NCI-H748 (cell line): ENCODE results near the gene TSNAXIP1.
A peak's percentile ranks its signal among the peaks of the same experiment; 100 is the strongest.

Experiments
- DNase-seq: peaks from one replicate; lab custom pipeline; 2025; ENCODE audit not compliant: unreplicated experiment; lab: John Stamatoyannopoulos, UW

TSNAXIP1 gene

DNA sequence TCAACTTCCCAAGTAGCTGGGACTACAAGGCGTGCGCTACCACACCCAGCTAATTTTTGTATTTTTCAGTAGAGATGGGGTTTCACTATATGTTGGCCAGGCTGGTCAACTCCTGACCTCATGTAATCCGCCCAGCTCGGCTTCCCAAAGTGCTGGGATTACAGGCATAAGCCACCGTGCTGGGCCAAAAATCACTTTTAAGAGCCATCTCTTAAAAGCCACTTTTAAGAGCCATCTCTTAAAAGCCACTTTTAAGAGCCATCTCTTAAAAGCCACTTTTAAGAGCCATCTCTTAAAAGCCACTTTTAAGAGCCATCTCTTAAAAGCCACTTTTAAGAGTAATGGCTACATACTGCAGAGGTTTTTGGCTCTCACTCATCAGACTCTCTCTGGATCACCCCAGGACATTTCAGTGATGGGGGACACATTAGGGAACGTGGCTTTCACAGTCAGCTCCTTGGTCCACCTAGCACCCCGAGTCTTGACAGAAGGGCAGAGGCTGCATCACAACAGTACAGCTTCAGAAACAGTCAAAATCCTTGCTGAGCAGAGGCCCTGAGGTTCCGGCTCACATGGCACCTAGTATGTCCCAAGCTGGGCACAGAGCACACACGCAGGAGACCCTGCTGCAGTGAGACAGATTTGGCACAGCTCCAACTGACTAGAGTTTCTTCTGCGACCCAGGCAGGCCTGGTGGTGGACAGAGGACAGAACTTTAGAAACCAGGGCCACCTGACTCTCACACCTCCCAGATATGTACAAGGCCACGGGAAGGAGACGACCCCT, 23.9 kb upstream of the TSNAXIP1 start:
- no peak for DNase-seq

DNA sequence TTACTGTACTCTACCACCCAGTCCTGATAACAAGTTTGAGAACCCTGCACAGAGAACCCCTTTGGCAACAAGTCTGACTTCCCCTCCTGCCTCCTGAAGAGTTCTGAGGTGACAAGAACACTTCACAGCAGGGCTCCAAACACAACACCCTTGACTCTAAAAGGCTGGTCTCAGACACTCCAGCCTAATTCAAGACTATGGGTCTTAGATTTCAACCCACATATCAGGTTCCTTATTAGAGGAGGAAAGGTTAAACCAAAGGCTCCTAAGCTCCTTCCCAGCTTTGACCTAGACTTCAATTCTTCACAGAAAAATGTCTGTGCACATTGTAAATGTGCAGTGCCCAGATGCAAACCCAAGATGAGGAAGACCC, 23.4 kb upstream of the TSNAXIP1 start:
- DNase-seq, result no peak

DNA sequence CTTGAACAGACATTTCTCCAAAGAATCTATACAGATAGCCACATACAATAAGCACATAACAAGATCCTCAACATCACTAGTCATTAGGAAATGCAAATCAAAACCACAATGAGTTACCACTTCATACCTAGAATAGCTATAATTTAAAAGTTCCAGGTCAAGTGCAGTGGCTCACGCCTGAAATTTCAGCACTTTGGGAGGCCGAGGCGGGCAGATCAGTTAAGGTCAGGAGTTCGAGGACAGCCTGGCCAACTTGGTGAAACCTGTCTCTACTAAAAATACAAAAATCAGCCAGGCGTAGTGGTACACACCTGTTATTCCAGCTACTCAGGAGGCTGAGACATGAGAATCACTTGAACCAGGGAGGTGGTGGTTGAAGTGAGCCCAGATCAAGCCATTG, 20.2 kb upstream of the TSNAXIP1 start:
- no peak for DNase-seq

DNA sequence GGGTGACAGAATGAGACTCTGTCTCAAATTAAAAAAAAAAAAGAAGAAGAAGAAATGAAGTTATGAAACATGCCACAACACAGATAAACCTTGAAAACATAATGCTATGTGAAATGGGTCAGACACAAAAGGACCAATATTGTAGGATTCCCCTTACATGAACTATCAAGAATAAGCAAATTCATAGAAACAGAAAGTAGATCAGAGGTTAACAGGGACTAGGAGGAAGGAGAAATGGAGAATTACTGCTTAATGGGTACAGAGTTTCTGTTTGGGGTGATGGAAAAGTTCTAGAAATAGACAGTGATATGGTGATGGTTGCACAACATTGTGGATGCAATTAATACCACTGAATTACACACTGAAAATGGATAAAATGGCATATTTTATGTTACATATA, 16.6 kb upstream of the TSNAXIP1 start:
- DNase-seq, result no peak

DNA sequence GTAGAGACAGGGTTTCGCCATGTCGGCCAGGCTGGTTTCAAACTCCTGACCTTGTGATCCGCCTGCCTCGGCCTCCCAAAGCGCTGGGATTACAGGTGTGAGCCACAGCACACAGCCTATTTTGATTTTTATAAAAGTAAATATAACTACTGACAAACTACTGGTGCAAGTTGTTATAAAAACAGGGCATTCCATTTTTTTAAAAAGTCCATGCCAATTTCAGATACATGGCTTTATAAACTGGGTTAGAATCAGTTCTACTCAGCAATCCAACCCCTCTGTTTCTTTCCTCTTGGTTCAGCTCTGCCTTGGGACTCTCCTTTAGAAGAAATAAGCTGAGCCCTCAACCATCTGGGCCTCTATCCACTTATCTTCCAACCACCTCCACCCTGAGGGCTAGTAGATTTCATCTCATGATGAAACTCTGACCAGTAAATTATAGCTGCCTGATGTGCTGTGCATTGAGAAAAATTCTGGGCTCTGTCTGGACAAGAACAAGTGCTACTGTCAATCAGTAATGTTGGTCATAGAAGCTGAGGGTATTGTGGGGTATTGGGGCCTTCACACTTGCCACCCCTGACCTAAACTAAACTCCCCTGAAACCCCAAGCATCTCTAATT, 10.5 kb upstream of the TSNAXIP1 start:
- DNase-seq, result no peak

DNA sequence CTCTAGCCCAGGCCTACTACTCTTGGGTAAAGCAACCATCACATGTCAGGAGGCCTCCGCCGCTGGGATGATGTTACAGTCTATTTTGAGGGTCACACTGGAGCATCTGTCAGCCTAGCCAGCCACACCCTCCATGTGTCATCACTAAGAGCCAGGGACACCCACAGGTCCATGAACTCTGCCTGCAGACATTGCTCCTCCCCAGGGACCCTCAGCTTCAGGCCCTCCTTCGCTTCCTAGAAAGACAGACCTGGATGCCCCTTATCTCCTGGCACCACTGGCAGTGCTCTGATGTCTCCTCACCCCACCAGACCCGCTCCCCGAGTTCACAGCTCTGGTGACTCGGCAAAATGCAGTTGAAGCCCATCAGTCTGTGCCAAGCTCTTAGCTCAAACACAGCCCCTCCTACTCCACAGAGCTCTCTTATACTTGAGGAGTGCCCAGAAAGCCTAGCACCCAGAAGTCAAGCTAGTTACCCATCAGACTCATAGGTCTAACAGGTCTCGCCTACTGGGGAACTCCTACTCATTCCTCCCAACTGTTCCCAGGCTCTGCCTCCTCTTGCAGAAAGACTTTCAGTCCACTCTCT, 6.3 kb upstream of the TSNAXIP1 start:
- DNase-seq, result no peak

DNA sequence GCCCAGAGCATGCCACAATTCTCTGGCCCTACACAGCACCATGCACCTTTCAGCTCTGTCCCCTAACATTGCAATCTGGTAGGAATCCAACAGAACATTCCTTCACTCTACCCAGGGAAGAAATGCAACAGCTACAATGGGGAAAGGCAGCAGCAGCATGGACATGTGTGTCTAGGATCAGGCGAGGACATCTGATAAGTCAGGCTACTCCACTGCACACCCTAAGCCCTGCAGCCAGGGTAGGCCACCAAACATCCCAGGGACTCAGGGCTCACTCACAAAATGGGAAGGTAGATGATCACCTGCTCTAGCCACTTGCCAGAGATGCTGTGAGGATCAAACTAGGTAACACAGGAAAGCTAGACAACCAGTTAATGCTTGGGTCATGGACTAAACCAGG, 5.4 kb upstream of the TSNAXIP1 start:
- no peak for DNase-seq

DNA sequence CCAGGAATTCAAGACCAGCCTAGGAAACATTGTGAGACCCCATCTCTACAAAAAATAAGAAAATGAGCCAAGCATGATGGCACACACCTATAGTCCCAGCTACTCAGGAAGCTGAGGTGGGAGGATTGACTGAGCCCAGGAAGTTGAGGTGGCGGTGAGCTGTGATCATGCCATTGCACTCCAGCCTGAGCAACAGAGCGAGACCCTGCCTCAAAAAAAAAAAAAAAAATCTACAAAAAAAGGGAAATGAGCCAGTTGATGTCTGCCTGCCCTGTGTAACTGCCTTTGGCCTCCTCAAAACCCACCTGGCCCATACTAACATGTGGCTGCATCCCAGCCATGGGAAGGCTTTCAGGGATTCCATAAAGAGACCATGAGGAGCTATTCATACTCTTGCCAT, 4.8 kb upstream of the TSNAXIP1 start:
- no peak for DNase-seq

DNA sequence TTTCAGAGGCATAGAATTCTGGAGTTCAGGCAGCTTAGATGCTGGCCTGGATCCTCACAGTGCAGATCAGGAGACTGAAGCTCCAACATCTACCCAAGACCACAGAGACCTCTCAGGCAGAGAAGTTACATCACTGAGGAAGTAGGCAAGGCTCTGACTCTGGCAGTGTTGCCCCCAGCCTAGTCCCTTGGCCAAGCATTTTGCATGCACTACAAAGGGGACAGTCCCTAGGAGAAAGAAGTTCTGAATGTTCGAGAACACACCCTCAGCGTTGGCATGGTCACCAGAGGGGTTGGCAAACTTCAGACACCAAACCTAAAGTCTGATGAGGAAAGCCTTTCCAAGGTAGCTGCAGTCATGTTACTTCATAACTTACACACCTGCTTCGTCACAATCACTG, 2.8 kb upstream of the TSNAXIP1 start:
- no peak for DNase-seq

DNA sequence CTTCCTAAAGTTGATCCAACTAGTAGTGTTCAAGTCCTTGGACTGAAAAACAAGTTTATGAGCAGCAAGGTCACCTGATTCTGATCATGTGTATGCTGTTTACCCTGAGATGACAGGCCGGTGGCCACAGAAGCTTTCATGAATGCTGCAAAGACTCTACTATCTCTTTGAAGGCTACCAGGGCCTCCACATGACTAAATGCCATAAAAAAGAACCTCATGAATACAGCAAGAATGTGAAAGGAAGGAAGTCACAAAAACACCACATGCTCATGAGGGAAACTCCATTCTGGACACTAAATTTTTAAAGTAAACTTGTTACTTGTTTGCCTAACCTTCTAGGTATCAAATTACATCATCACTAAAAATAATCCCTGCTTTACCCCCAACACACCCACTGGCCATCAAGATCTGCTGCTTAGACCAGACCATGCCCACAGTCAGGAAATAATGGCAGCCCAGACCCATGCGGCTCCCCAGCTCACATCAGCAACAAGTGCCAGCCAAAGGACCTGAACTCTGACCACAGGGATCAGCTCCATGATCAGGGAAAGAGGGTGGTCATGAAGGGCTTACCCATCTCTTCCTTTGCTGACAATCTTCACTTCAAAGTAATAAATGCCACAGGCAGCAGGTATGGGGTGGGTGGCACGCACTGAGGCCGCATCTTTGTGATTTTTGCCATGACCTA, 1.7 kb upstream of the TSNAXIP1 start:
- no peak for DNase-seq

DNA sequence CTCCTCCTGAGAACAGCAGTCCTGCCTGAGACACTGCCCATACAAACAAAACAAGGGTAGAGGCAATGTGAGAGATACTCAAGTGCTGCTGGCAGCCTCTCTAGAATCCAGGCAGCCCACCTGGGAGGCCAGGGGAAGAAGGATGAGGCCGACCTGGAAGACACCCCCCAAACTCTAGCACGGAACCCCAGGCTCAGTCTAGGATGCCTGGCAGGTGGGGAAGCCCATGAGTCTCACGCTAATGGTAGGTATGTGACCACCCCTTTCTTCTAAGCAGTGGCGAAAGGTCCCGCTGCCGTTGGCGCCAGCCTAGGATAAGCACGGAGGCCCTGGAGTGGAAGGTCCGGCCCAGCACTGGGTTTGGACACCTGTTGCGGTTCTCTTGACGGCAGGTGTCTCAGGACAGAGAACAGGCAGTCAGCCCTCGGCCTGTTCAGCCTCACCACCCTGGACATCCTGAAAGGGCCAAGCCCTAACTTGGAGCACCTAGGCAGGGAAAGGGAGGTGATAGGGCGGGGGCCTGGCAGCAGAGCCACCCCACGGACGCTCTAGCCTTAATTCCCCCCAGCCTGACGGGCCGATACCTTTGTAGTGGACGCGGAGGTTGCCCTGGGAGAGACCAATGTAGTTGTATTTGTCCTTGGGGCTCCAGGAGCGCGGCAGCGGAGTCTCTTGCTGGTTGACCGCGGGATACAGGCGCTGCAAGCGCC, 816 bp upstream of the TSNAXIP1 start:
- DNase-seq, result peak; percentile 28

DNA sequence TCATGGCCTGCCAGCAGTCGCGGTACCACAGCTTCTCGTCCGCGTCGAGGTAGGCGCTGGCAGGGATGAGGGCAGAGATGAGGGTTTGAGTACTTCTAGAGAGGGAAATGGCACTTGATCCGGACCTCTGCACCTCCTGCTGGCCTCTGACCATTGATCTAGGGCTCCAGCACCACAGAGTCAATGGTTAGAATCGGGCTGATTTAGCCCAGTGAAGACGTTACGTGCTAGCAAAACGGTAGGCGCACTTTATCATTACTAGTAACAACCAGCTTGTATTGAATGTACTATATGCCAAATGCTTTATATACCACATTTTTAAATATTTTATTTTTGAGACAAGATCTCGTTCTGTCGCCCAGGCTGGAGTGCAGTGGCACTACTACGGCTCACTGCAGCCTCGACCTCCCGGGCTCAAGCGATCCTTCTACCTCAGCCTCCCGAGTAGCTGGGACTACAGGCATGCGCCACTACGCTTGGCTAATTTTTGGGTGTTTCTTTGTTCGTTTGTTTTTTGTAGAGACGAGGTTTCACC, 526 bp downstream of the TSNAXIP1 start:
- no peak for DNase-seq

DNA sequence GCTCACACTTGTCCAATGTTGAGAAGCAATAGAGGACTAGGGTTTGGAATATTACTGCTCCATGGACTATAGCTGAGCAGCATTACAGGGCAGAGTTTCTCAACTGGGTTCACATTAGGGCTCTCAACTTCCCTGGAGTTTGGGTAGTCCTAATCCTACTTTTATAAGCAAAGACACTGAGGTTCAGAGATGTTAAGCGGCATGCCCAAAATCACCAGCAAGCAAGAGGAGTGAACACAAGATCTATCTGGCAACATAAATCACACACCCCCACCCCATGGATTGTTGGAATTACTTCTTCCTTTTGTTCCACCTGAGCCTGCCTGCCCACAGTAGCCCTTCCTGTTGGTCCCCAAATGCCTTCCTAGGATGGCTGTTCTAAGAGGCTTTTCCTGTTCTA, 5.2 kb downstream of the TSNAXIP1 start:
- DNase-seq, result no peak

DNA sequence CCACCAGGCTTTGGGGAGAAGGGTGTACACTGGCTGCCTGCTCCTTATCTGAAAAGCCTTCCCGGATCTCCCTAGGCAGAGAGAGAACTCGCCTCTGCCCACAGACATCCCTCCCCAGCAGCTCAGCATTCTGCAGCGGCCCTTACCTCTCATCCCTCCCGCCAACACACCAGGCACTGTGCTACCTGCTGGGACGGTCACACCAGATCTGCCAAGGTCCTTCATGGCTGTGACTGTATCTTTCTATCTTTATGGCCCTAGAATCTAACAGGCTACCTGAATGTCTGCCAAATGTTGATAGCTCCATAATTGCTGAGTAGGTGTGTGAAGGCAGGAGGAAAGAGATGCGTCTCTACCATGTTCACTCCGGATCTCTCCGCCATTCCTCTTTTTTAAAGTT, 7.9 kb downstream of the TSNAXIP1 start:
- no peak for DNase-seq

DNA sequence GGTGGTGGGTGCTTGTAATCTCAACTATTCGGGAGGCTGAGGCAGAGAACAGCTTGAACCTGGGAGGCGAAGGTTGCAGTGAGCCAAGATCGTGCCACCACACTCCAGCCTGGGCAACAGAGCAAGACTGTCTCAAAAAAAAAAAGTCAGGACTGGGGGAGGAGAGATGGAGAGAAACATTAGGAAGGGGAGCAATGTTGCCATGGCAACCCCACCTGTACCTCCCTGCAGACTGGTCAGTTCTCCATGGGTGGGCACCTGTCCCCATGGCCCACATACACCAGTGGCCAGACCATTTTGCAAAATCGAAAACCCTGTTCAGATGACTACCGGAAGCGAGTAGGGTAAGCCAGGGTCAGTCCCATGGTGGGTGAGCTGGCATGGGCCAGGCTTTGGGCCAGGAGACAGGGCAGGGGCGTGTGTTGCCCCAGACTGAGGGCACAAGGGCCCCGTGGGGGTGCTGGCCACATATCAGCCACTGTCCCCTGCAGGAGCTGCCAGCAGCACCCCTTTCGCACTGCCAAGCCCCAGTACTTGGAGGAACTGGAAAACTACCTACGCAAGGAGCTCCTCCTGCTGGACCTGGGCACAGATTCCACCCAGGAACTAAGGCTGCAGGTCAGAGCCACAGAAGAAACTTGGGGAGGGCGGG, 14.0 kb downstream of the TSNAXIP1 start:
- no peak for DNase-seq

DNA sequence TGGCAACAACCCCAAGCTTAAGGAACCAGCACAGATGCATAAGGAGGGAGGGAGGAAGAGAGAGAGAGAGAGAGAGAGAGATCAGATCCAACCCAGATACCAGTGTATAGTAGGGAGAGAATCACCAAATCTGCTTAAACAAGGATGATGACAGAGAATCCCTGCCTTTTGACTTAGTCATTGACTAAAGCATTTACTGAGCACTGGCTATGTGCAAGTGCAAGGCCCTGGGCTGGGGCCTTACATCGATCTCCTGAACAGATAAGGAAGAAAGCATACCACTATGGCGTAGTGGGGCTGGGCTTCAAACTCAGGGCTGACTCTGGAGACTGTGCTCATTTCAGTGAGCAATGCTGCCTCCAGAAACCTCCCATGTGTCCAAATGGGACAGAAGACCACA, 15.8 kb downstream of the TSNAXIP1 start:
- DNase-seq, result no peak

DNA sequence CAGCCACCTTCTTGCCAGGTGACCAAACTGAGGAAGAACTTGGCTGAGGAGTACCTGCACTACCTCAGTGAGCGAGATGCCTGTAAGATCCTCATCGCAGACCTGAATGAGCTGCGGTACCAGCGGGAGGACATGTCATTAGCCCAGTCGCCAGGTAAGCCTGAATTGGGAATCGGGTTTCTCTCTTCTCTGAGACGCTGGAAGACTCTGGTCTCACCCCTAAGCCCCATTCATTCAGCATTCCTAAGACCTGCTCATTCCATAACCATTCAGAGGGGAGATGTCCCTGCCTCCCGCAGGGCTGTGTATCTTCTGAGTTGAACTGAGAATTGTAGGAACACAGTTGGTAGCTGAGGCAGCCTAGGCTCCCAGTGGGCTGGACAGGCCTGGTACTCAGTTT, 18.4 kb downstream of the TSNAXIP1 start:
- DNase-seq, result no peak

DNA sequence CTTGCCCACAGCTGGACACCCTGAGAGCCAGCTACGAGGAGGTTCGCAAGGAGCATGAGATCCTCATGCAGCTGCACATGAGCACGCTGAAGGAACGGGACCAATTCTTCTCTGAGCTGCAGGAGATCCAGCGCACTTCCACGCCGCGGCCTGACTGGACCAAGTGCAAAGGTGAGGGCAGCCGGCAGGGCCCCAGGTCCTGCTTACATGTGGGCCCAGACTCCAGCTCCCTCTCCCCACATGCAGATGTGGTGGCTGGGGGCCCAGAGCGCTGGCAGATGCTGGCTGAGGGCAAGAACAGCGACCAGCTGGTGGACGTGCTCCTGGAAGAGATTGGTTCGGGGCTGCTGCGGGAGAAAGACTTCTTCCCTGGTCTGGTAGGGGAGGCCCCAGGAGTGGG, 19.2 kb downstream of the TSNAXIP1 start:
- no peak for DNase-seq

DNA sequence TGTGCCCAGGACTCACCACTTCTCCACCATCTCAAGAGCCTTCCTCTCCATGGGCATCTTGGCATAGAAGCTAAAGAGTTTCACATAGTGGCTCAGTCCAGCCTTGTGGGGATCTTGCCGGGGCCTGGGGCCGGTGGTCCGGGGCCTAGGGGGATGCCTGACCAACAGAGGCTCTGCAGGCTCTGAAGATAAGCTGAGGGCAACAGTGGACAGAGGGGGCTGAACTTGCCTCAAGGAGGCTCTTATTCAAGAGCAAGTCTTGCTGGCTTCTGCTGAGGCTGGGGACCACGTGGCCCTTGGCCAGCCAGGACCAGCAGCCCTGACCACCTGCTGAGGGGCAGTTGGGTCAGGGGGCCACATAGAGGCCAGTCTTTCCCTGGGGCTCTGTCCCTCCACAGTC, 22.0 kb downstream of the TSNAXIP1 start:
- DNase-seq, result no peak

DNA sequence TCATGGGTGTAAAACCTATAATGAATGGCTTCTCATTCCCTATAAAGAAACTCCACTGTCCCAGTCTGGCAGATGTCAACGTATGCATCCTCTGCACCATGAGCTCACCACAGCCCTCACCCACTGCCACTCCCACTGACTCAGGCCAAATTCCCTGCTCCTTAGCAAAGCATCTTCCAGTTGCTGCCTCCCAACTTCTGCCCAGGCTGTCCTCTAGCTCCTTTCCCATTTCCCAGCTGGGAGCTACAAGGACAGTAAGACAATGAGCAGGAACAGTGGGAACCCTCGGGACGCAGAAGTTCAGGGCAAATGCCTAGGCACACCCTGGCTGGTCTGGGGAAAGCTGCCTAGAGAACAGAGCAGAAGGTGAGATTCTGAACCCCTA, 26.3 kb downstream of the TSNAXIP1 start:
- DNase-seq, result no peak
